Activated naive CD8-positive, alpha-beta T cell (primary cell): ENCODE measurements around the gene BID.

Experiments used
- H3K27ac Mint-ChIP-seq: one replicate; pipeline ENCODE4 v1.8.0; 2021; ENCODE audit warnings: mixed read lengths
- H3K27me3 Mint-ChIP-seq: one replicate; pipeline ENCODE4 v1.8.0; 2021; ENCODE audit warnings: mixed read lengths
- H3K36me3 Mint-ChIP-seq: one replicate; pipeline ENCODE4 v1.8.0; 2021; ENCODE audit warnings: mixed read lengths
- H3K4me1 Mint-ChIP-seq: one replicate; pipeline ENCODE4 v1.8.0; 2021; ENCODE audit warnings: low read depth, mixed read lengths
- H3K4me3 Mint-ChIP-seq: one replicate; pipeline ENCODE4 v1.8.0; 2021; ENCODE audit warnings: mild to moderate bottlenecking, mixed read lengths
- H3K9me3 Mint-ChIP-seq: one replicate; pipeline ENCODE4 v1.8.0; 2021; ENCODE audit warnings: low read depth, mixed read lengths

The BID gene

GRCh38 chr22:17782158-17782557 lies 7.9 kb upstream of the BID start:
- Mint-ChIP-seq H3K4me1 (peaks cover 54% of the 10 kb centered on the region), H3K4me3 (no peak overlapping the region), H3K27ac (no peak overlapping the region)

GRCh38 chr22:17781319-17782031 lies 7.2 kb upstream of the BID start:
- no peaks in the 10 kb centered on the region for H3K9me3 Mint-ChIP-seq
- H3K36me3 Mint-ChIP-seq: peaks cover 2% of the 10 kb centered on the region
- H3K4me1 Mint-ChIP-seq: peaks cover 57% of the 10 kb centered on the region
- H3K27ac Mint-ChIP-seq: peak overlapping the region; percentile 51
- H3K4me3 Mint-ChIP-seq: peak overlapping the region; percentile 39
- H3K27me3 Mint-ChIP-seq: no peaks in the 10 kb centered on the region

More at GRCh38 chr22:17782158-17782557, 7.9 kb upstream of the BID start:
- Mint-ChIP-seq H3K9me3 (no peaks in the 10 kb centered on the region), H3K27me3 (no peaks in the 10 kb centered on the region), H3K36me3 (peaks cover 2% of the 10 kb centered on the region)

- H3K27ac Mint-ChIP-seq: peak overlapping the region; percentile 51
- peaks cover 62% of the 10 kb centered on the region for H3K4me1 Mint-ChIP-seq
- no peak overlapping the region for H3K4me3 Mint-ChIP-seq
- H3K27me3 Mint-ChIP-seq: no peaks in the 10 kb centered on the region
- no peaks in the 10 kb centered on the region for H3K9me3 Mint-ChIP-seq
- H3K36me3 Mint-ChIP-seq: peaks cover 2% of the 10 kb centered on the region
These were observed 6.6 kb upstream of the BID start for GRCh38 chr22:17780741-17781318.

GRCh38 chr22:17780116-17780740 lies 6.0 kb upstream of the BID start:
- Mint-ChIP-seq H3K4me3 (peak overlapping the region; percentile 2), H3K27me3 (no peaks in the 10 kb centered on the region), H3K4me1 (peaks cover 68% of the 10 kb centered on the region), H3K36me3 (peaks cover 2% of the 10 kb centered on the region), H3K27ac (peak overlapping the region; percentile 34), H3K9me3 (no peaks in the 10 kb centered on the region)

GRCh38 chr22:17779286-17780115 lies 5.2 kb upstream of the BID start:
- H3K36me3 Mint-ChIP-seq: peaks cover 2% of the 10 kb centered on the region
- H3K27ac Mint-ChIP-seq: peak overlapping the region; percentile 80

GRCh38 chr22:17778412-17778976 lies 4.2 kb upstream of the BID start:
- H3K4me3 Mint-ChIP-seq: peak overlapping the region; percentile 90
- H3K27ac Mint-ChIP-seq: peak overlapping the region; percentile 75

More at GRCh38 chr22:17779286-17780115, 5.2 kb upstream of the BID start:
- Mint-ChIP-seq H3K4me3 (peak overlapping the region; percentile 90), H3K4me1 (peaks cover 72% of the 10 kb centered on the region), H3K9me3 (no peaks in the 10 kb centered on the region), H3K27me3 (no peaks in the 10 kb centered on the region)

GRCh38 chr22:17777717-17778044 lies 3.4 kb upstream of the BID start:
- Mint-ChIP-seq H3K4me3 (peak overlapping the region; percentile 90), H3K27ac (peak overlapping the region; percentile 94), H3K27me3 (no peaks in the 10 kb centered on the region), H3K36me3 (peaks cover 2% of the 10 kb centered on the region), H3K9me3 (no peaks in the 10 kb centered on the region), H3K4me1 (peaks cover 77% of the 10 kb centered on the region)

More at GRCh38 chr22:17778412-17778976, 4.2 kb upstream of the BID start:
- no peaks in the 10 kb centered on the region for H3K27me3 Mint-ChIP-seq
- peaks cover 74% of the 10 kb centered on the region for H3K4me1 Mint-ChIP-seq
- H3K36me3 Mint-ChIP-seq: peaks cover 2% of the 10 kb centered on the region
- H3K9me3 Mint-ChIP-seq: no peaks in the 10 kb centered on the region

GRCh38 chr22:17777005-17777716 lies 2.9 kb upstream of the BID start:
- Mint-ChIP-seq H3K9me3 (no peaks in the 10 kb centered on the region), H3K36me3 (peaks cover 2% of the 10 kb centered on the region), H3K4me3 (peak overlapping the region; percentile 90), H3K27ac (peak overlapping the region; percentile 94), H3K4me1 (peaks cover 79% of the 10 kb centered on the region), H3K27me3 (no peaks in the 10 kb centered on the region)

GRCh38 chr22:17775781-17776465 lies 1.7 kb upstream of the BID start:
- H3K36me3 Mint-ChIP-seq: peaks cover 2% of the 10 kb centered on the region
- H3K4me3 Mint-ChIP-seq: peak overlapping the region; percentile 74
- H3K27me3 Mint-ChIP-seq: no peaks in the 10 kb centered on the region
- H3K4me1 Mint-ChIP-seq: peaks cover 79% of the 10 kb centered on the region
- no peaks in the 10 kb centered on the region for H3K9me3 Mint-ChIP-seq
- H3K27ac Mint-ChIP-seq: peak overlapping the region; percentile 83

- peaks cover 77% of the 10 kb centered on the region for H3K4me1 Mint-ChIP-seq
- peaks cover 4% of the 10 kb centered on the region for H3K36me3 Mint-ChIP-seq
- H3K9me3 Mint-ChIP-seq: no peaks in the 10 kb centered on the region
- peak overlapping the region; percentile 83 for H3K27ac Mint-ChIP-seq
- peak overlapping the region; percentile 74 for H3K4me3 Mint-ChIP-seq
- no peaks in the 10 kb centered on the region for H3K27me3 Mint-ChIP-seq
These were observed 837 bp upstream of the BID start for GRCh38 chr22:17774926-17775685.

- Mint-ChIP-seq H3K27ac (no peak overlapping the region), H3K36me3 (peaks cover 2% of the 10 kb centered on the region), H3K4me3 (peak overlapping the region; percentile 84), H3K9me3 (no peaks in the 10 kb centered on the region), H3K4me1 (peaks cover 70% of the 10 kb centered on the region), H3K27me3 (no peaks in the 10 kb centered on the region)
These were observed 563 bp downstream of the BID start for GRCh38 chr22:17773606-17774205.

- no peaks in the 10 kb centered on the region for H3K9me3 Mint-ChIP-seq
- H3K36me3 Mint-ChIP-seq: peaks cover 2% of the 10 kb centered on the region
- no peaks in the 10 kb centered on the region for H3K27me3 Mint-ChIP-seq
- H3K4me1 Mint-ChIP-seq: peaks cover 65% of the 10 kb centered on the region
- peak overlapping the region; percentile 19 for H3K27ac Mint-ChIP-seq
- peak overlapping the region; percentile 84 for H3K4me3 Mint-ChIP-seq
These were observed 1.2 kb downstream of the BID start for GRCh38 chr22:17772958-17773605.
